K562 (cell line): ENCODE measurements around the gene SMIM29. TPM values are rescaled to one million over a fixed set of nuclear protein-coding genes. Genes with fewer than 3 reads are reported as not detected.

Source experiments
- ATF1 ChIP-seq, 2 experiments: fragments of 450-650 bp in 1 of 2; IDR thresholded peaks; 2 replicates each; pipeline ENCODE4 v1.6.1; 2016; ENCODE audit warnings: missing compliant biosample characterization in 1 of 2, missing genetic modification characterization in 1 of 2
- DIDO1 ChIP-seq: fragments of 450-650 bp; IDR thresholded peaks from 2 replicates; pipeline ENCODE4 v1.6.1; 2016; ENCODE audit warnings: low read depth, missing biosample characterization, missing genetic modification characterization
- ETV1 ChIP-seq: fragments of 450-650 bp; conservative IDR thresholded peaks from 2 replicates; pipeline ENCODE4 v1.6.1; 2016; ENCODE audit warnings: missing genetic modification characterization, control low read depth, low read depth, missing compliant biosample characterization
- HDGF ChIP-seq: fragments of 450-650 bp; IDR thresholded peaks from 2 replicates; pipeline ENCODE4 v1.6.1; 2016
- NFATC3 ChIP-seq: fragments of 450-650 bp; IDR thresholded peaks from 2 replicates; pipeline ENCODE4 v1.6.1; 2017; ENCODE audit warnings: mild to moderate bottlenecking
- POLR2A ChIP-seq: fragments of 450-650 bp; conservative IDR thresholded peaks from 2 replicates; pipeline ENCODE4 v1.6.1; 2016
- RUNX1 ChIP-seq: sonication (generic); IDR thresholded peaks from 2 replicates; pipeline ENCODE4 v1.6.1; 2016; ENCODE audit warnings: antibody characterized with exemption, low read depth
- SAFB2 ChIP-seq: fragments of 200-400 bp; formaldehyde crosslinking; IDR thresholded peaks from 2 replicates; pipeline ENCODE4 v1.6.1; 2018; ENCODE audit warnings: borderline replicate concordance, low read length, low read depth, moderate library complexity; ENCODE audit not compliant: severe bottlenecking
- TCF3 ChIP-seq: sonication (generic); formaldehyde crosslinking; IDR thresholded peaks from 2 replicates; pipeline ENCODE4 v1.4.0; 2020; ENCODE audit warnings: mild to moderate bottlenecking, missing genetic modification reagents
- ZNF311 ChIP-seq: fragments of 250-450 bp; sonication (Bioruptor Pico); IDR thresholded peaks from 2 replicates; pipeline ENCODE4 v1.4.0; 2020; ENCODE audit warnings: mild to moderate bottlenecking, moderate library complexity
- polyA plus RNA-seq, 8 experiments: library from polyadenylated mRNA; depleted of rRNA in 4 of 8; stranded (reverse) in 5 of 8; unstranded in 3 of 8; fragments of >200 nt; fragmentation: Nextera tagmentation in 2 of 8; fragmentation: Illumina TruSeq in 1 of 8; extraction: Ambion mirVana in 2 of 8; extraction: Trizol in 1 of 8; gene quantifications; 2 replicates each; pipeline versions ENCODE4 v1.2.1 to v1.2.3, GENCODE V29; 2011 to 2014; ENCODE audit warnings: inconsistent platforms in 1 of 8, missing spikeins in 1 of 8
- total RNA-seq, 7 experiments: library from RNA; depleted of rRNA in 6 of 7; stranded (reverse); fragments of >200 nt in 6 of 7; fragmentation: Illumina TruSeq in 2 of 7; extraction: Trizol in 2 of 7; gene quantifications; 2 replicates each; pipeline versions ENCODE4 v1.2.1 to v1.2.3, GENCODE V29; 2011 to 2021; ENCODE audit warnings: low replicate concordance in 1 of 7
- TF ChIP-seq, protein P1 (sequence below), 2 experiments: fragments of 450-650 bp; formaldehyde crosslinking in 1 of 2; IDR thresholded peaks; 2 replicates each; pipeline versions ENCODE4 v1.4.0 to v1.6.1; 2014 to 2020; ENCODE audit warnings: mild to moderate bottlenecking in 2 of 2, borderline replicate concordance in 1 of 2, low read depth in 1 of 2
- TF ChIP-seq, protein P2 (sequence below): fragments of 450-650 bp; formaldehyde crosslinking; IDR thresholded peaks from 2 replicates; pipeline ENCODE4 v1.4.0; 2022; ENCODE audit warnings: missing genetic modification characterization
- TF ChIP-seq, protein P3 (sequence below): fragments of 150-350 bp; IDR thresholded peaks from 2 replicates; pipeline ENCODE4 v1.6.1; 2014; ENCODE audit warnings: low read depth, mild to moderate bottlenecking, low read length, borderline replicate concordance

SMIM29 gene
- total and polyA plus RNA-seq, 9 of the 15 experiments (the other 6 are each of a cell fraction or from before 2014, with no cell fraction given): 6.5 to 36.7 (median 20.9) TPM

DNA sequence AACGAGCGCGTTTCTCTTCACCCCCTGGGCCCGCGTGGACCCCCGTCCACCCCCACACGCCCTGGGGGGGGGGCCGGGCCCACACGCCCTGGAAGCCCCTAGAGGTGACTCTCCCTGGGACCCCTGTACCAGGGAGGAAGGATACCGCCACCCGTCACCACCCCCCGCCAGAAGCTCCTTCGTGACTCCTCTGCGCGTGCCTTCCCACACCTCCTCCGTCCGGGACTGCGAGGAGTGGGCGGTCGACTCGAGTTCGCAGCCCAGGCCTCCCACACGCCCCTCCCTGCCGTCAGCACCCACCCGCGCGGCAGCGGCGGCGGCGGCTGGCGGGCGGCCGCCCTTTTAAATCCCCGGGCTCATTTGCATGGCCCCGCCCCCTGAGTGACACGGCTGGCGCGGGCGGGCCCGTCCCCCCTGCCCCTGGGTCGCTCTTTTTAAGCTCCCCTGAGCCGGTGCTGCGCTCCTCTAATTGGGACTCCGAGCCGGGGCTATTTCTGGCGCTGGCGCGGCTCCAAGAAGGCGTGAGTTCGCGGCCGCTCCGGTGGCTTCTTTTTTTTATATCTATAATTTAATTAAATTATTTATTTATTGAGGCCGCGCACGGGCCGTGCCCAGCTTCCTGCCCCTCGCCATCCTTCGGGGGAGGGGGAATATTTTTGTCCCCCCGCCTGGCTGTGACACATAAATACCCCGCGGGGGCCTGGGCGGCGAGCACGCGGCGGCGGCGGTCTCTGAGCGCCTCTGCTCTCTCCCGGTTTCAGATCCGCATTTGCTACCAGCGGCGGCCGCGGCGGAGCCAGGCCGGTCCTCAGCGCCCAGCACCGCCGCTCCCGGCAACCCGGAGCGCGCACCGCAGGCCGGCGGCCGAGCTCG, 12.1 kb downstream of the SMIM29 start, which contains the start of gene HMGA1 (continued):
- TF ChIP-seq, protein P1, sequence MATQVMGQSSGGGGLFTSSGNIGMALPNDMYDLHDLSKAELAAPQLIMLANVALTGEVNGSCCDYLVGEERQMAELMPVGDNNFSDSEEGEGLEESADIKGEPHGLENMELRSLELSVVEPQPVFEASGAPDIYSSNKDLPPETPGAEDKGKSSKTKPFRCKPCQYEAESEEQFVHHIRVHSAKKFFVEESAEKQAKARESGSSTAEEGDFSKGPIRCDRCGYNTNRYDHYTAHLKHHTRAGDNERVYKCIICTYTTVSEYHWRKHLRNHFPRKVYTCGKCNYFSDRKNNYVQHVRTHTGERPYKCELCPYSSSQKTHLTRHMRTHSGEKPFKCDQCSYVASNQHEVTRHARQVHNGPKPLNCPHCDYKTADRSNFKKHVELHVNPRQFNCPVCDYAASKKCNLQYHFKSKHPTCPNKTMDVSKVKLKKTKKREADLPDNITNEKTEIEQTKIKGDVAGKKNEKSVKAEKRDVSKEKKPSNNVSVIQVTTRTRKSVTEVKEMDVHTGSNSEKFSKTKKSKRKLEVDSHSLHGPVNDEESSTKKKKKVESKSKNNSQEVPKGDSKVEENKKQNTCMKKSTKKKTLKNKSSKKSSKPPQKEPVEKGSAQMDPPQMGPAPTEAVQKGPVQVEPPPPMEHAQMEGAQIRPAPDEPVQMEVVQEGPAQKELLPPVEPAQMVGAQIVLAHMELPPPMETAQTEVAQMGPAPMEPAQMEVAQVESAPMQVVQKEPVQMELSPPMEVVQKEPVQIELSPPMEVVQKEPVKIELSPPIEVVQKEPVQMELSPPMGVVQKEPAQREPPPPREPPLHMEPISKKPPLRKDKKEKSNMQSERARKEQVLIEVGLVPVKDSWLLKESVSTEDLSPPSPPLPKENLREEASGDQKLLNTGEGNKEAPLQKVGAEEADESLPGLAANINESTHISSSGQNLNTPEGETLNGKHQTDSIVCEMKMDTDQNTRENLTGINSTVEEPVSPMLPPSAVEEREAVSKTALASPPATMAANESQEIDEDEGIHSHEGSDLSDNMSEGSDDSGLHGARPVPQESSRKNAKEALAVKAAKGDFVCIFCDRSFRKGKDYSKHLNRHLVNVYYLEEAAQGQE (IDR thresholded peaks at IDR 0.05; ENCODE audit: borderline replicate concordance): 0 out of 2 replicates have a peak, but pooled peaks have one; percentile 7
- TF ChIP-seq, protein P1 (CRISPR knock-in tag; IDR thresholded peaks at IDR 0.05; ENCODE audit: low read depth): peak; percentile 65; the same call in 1 of the 2 replicates
- TF ChIP-seq SAFB2 (no peak), DIDO1 (tag) (no peak), ATF1 (CRISPR knock-in tag; IDR thresholded peaks at IDR 0.05) (no peak), ATF1 (tag; IDR thresholded peaks at IDR 0.05) (peak; percentile 90), TCF3 (CRISPR knock-in tag) (no peak), POLR2A (peak; percentile 100), HDGF (no peak), RUNX1 (peak; percentile 64; the same call in 1 of the 2 replicates), NFATC3 (no peak), ETV1 (tag) (0 out of 2 replicates have a peak, but pooled peaks have one; percentile 17), ZNF311 (CRISPR knock-in tag) (no peak)
- TF ChIP-seq, protein P2, sequence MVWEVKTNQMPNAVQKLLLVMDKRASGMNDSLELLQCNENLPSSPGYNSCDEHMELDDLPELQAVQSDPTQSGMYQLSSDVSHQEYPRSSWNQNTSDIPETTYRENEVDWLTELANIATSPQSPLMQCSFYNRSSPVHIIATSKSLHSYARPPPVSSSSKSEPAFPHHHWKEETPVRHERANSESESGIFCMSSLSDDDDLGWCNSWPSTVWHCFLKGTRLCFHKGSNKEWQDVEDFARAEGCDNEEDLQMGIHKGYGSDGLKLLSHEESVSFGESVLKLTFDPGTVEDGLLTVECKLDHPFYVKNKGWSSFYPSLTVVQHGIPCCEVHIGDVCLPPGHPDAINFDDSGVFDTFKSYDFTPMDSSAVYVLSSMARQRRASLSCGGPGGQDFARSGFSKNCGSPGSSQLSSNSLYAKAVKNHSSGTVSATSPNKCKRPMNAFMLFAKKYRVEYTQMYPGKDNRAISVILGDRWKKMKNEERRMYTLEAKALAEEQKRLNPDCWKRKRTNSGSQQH (CRISPR knock-in tag): peak; percentile 83; the same call in 1 of the 2 replicates
- TF ChIP-seq, protein P3, sequence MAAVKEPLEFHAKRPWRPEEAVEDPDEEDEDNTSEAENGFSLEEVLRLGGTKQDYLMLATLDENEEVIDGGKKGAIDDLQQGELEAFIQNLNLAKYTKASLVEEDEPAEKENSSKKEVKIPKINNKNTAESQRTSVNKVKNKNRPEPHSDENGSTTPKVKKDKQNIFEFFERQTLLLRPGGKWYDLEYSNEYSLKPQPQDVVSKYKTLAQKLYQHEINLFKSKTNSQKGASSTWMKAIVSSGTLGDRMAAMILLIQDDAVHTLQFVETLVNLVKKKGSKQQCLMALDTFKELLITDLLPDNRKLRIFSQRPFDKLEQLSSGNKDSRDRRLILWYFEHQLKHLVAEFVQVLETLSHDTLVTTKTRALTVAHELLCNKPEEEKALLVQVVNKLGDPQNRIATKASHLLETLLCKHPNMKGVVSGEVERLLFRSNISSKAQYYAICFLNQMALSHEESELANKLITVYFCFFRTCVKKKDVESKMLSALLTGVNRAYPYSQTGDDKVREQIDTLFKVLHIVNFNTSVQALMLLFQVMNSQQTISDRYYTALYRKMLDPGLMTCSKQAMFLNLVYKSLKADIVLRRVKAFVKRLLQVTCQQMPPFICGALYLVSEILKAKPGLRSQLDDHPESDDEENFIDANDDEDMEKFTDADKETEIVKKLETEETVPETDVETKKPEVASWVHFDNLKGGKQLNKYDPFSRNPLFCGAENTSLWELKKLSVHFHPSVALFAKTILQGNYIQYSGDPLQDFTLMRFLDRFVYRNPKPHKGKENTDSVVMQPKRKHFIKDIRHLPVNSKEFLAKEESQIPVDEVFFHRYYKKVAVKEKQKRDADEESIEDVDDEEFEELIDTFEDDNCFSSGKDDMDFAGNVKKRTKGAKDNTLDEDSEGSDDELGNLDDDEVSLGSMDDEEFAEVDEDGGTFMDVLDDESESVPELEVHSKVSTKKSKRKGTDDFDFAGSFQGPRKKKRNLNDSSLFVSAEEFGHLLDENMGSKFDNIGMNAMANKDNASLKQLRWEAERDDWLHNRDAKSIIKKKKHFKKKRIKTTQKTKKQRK: no peak
